Measurements from ENCODE around the gene DEXI. TPM values are rescaled to one million over a fixed set of nuclear protein-coding genes. Genes with fewer than 3 reads are reported as not detected.
"Not testable (repeated sequence)": the region's sequence is repeated elsewhere in the genome, so short reads cannot be mapped to it uniquely, and the experiment has no call there.

DEXI gene
- total RNA-seq, 1 experiment from 2014 or later, result 27.0 TPM

GRCh38 chr16:10978124-10978523 lies 35.9 kb upstream of the DEXI start:
- peaks cover 19% of the 10 kb centered on the region for H3K4me1 ChIP-seq
- no peaks in the 10 kb centered on the region for H3K27me3 ChIP-seq
- no peak overlapping the region for H3K4me3 ChIP-seq
- no peaks in the 10 kb centered on the region for H3K9me3 ChIP-seq (replicated peaks)
- H3K36me3 ChIP-seq, result peaks cover 2% of the 10 kb centered on the region; the same call in 1 of the 2 replicates
- H3K27ac ChIP-seq, result no peak overlapping the region
- DNase-seq, result no peak

GRCh38 chr16:10976634-10977033 lies 34.4 kb upstream of the DEXI start:
- Histone ChIP-seq H3K4me1 (peaks cover 20% of the 10 kb centered on the region), H3K36me3 (peaks cover 2% of the 10 kb centered on the region; the same call in 1 of the 2 replicates), H3K27ac (no peak overlapping the region), H3K9me3 (replicated peaks) (no peaks in the 10 kb centered on the region), H3K4me3 (no peak overlapping the region), H3K27me3 (no peaks in the 10 kb centered on the region)
- DNase-seq, result peak in 1 of 2 experiments; percentile 36

DNA sequence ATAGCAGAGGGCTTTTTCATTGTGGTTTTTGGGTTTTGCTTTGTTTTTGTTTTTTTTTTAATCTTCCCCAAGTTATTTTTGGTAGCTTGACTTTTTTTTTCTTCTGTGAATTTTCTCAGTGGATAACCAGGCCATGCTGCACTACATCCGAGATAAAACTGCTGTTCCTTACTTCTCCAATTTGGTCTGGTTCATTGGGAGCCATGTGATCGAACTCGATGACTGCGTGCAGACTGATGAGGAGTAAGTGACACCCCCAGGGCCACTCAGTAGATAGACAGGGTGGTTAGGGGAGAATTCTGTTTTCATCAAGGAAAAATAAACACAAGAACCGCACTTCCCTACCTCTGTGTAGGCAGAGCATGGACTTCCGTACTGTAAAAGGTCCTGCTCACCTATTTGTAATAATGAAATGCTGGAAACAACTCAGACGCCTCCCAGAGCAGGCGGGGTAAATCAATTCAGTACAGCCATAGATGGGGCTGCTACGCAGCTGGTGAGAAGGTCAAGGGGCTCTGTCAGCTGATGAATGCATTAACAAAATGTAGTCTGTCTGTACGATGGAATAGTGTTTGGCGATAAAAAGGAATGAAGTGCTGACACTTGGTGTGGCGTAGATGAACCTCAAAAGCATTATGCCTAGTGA lies 30.7 kb upstream of the DEXI start:
- Histone ChIP-seq H3K4me3 (no peak overlapping the region), H3K27me3 (no peaks in the 10 kb centered on the region), H3K36me3 (peaks cover 2% of the 10 kb centered on the region; the same call in 1 of the 2 replicates), H3K27ac (no peak overlapping the region), H3K9me3 (replicated peaks) (no peaks in the 10 kb centered on the region), H3K4me1 (peaks cover 3% of the 10 kb centered on the region; the same call in 1 of the 2 replicates)
- no peak for DNase-seq

DNA sequence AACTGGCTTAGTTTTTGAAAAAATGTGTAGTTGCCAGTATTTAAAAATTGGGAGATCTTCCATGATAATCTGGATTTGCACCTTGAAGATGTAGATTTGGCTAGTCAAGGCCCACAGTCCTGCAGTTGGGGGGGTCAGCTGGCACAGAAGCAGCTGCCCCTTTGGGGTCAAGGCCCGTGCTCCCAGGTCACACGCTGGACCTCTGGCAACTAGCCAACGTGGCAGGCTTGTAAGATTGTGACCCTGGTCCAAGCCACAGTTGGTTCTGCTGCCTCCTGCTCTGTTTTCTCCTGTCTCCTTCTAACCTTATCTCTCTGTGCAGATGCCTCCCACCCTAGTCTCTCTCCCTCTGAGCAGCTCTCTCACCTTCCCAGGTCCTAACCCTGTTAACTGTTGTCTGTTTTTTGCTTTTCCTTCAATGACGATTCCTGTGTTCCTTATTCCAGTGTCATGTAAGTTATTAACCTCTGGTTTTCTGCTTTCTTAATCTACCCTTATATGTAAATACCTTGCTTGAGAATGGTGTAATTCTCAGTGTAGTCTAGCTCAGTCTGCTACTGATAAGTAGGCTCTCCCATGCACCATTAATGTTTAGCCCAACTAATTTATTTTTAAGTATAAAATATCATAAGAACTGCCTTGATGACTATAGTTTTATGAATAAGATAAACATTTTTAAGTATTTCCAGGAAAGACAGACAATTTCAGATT lies 30.0 kb upstream of the DEXI start:
- H3K27ac ChIP-seq, result no peak overlapping the region

GRCh38 chr16:10971560-10971961 lies 29.3 kb upstream of the DEXI start:
- Histone ChIP-seq H3K36me3 (peaks cover 2% of the 10 kb centered on the region; the same call in 1 of the 2 replicates), H3K9me3 (replicated peaks) (no peaks in the 10 kb centered on the region), H3K4me3 (no peak overlapping the region), H3K4me1 (peaks cover 3% of the 10 kb centered on the region; the same call in 1 of the 2 replicates), H3K27me3 (no peaks in the 10 kb centered on the region), H3K27ac (no peak overlapping the region)
- DNase-seq, result peak; percentile 80 to 91

More for the DNA sequence above, 30.0 kb upstream of the DEXI start:
- Histone ChIP-seq H3K9me3 (replicated peaks) (no peaks in the 10 kb centered on the region), H3K36me3 (peaks cover 2% of the 10 kb centered on the region; the same call in 1 of the 2 replicates), H3K27me3 (no peaks in the 10 kb centered on the region), H3K4me1 (peaks cover 3% of the 10 kb centered on the region; the same call in 1 of the 2 replicates), H3K4me3 (no peak overlapping the region)
- no peak for DNase-seq

DNA sequence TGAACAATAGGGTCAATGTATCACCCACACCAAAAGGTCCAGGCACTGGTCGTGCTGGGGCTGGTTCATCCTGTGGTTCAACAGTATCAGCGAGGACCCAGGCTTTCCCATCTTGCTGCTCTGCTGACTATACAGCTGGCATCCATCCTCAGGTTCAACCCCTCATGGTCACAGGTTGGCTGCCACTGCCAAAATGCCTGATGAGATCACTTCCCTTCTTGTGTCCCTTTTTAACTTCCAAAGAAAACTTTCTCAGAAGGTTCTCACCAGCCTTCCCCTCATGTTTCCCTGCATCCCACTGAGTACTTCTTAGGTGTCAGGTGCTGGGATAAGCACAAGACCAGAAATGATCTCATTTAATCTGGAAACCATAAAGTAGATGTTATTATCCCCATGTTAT lies 27.8 kb upstream of the DEXI start:
- no peaks in the 10 kb centered on the region for H3K36me3 ChIP-seq
- peaks cover 3% of the 10 kb centered on the region for H3K4me1 ChIP-seq
- no peaks in the 10 kb centered on the region for H3K9me3 ChIP-seq (replicated peaks)
- no peaks in the 10 kb centered on the region for H3K27me3 ChIP-seq
- no peak overlapping the region for H3K27ac ChIP-seq
- no peak for DNase-seq
- no peak overlapping the region for H3K4me3 ChIP-seq

GRCh38 chr16:10969615-10970014 lies 27.3 kb upstream of the DEXI start:
- H3K27me3 ChIP-seq, result no peaks in the 10 kb centered on the region
- no peaks in the 10 kb centered on the region for H3K9me3 ChIP-seq (replicated peaks)
- no peak overlapping the region for H3K4me3 ChIP-seq
- no peak for DNase-seq
- no peak overlapping the region for H3K27ac ChIP-seq
- peaks cover 7% of the 10 kb centered on the region for H3K4me1 ChIP-seq
- H3K36me3 ChIP-seq, result no peaks in the 10 kb centered on the region

DNA sequence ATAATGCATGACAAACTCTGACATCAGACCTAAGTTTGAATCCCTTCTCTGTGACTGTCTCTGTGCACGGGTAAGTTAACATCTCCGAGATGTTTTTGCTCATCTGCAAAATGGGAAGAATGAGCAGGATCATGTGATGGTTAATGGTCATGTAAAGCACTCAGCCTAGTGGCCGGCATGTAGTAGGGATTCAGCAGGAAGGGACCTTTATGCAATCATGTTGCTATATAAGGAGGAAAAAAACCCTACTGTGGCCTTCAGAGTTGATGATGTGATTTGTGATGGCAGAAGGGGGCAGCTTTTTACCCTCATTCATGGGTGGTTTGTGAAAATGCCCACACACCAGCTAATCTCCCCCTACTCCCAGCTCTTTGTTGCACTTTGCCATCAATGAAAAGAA lies 26.2 kb upstream of the DEXI start:
- Histone ChIP-seq H3K4me1 (peaks cover 13% of the 10 kb centered on the region), H3K4me3 (no peak overlapping the region), H3K27ac (no peak overlapping the region), H3K36me3 (no peaks in the 10 kb centered on the region), H3K9me3 (replicated peaks) (no peaks in the 10 kb centered on the region), H3K27me3 (no peaks in the 10 kb centered on the region)
- no peak for DNase-seq

DNA sequence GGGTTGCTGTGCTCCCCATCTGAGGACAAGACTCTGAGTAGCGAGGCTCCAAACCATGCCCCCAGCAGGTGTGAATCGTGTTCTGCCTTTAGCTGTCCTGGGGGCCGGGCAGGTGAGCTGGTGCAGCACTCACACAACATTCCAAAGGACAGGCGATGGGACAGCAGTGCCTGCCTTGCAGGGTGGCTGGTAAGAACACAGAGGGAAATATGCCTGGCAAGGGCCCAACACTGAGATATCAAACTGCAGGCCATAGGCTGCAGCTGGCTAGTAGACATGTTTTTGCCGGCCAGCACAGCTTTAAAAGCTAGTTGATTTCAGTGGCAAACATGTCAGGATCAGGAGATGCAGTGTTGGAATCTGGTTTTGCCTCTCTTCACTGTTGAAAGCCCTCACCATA lies 25.7 kb upstream of the DEXI start:
- Histone ChIP-seq H3K27me3 (no peaks in the 10 kb centered on the region), H3K9me3 (replicated peaks) (no peaks in the 10 kb centered on the region), H3K4me1 (peaks cover 13% of the 10 kb centered on the region), H3K36me3 (no peaks in the 10 kb centered on the region; the same call in 1 of the 2 replicates), H3K27ac (no peak overlapping the region), H3K4me3 (no peak overlapping the region)
- no peak for DNase-seq

- DNase-seq; H3K4me1 ChIP-seq; H3K36me3 ChIP-seq; H3K27ac ChIP-seq; H3K9me3 ChIP-seq (replicated peaks); H3K27me3 ChIP-seq; H3K4me3 ChIP-seq: not testable (repeated sequence)
Measured at GRCh38 chr16:10966559-10966958, 24.3 kb upstream of the DEXI start.

DNA sequence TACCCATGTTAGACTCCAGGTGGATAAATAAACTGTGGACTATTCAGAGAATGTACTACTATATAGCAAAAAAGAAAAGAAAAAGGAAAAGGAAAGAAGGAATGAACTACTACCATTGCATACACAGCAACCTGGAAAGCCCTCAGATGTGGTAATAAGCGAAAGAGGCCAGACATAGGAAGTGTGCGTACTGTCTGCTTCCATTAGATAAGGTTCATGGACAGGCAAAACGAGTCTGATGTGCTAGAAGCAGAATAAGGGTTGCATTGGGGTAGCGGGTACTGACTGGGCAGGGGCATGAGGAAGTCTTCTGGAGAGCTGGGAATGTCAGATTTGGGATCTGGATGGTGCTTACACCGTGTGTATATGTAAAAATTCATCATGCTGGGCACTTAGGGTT lies 23.9 kb upstream of the DEXI start:
- no peak overlapping the region for H3K27ac ChIP-seq
- H3K9me3 ChIP-seq (replicated peaks), result no peaks in the 10 kb centered on the region
- H3K4me3 ChIP-seq, result no peak overlapping the region
- no peaks in the 10 kb centered on the region for H3K27me3 ChIP-seq
- H3K36me3 ChIP-seq, result no peaks in the 10 kb centered on the region; the same call in 1 of the 2 replicates
- H3K4me1 ChIP-seq, result peaks cover 10% of the 10 kb centered on the region
- no peak for DNase-seq

- Histone ChIP-seq H3K9me3 (replicated peaks) (no peaks in the 10 kb centered on the region), H3K4me3 (no peak overlapping the region), H3K27me3 (no peaks in the 10 kb centered on the region), H3K36me3 (no peaks in the 10 kb centered on the region; the same call in 1 of the 2 replicates), H3K27ac (no peak overlapping the region), H3K4me1 (peaks cover 10% of the 10 kb centered on the region)
- no peak for DNase-seq
Measured at GRCh38 chr16:10965440-10966061, 23.3 kb upstream of the DEXI start.

GRCh38 chr16:10964891-10965326 lies 22.6 kb upstream of the DEXI start:
- no peak overlapping the region for H3K27ac ChIP-seq
- H3K36me3 ChIP-seq, result no peaks in the 10 kb centered on the region; the same call in 1 of the 2 replicates
- no peaks in the 10 kb centered on the region for H3K9me3 ChIP-seq (replicated peaks)
- H3K4me3 ChIP-seq, result no peak overlapping the region
- no peak for DNase-seq
- peaks cover 10% of the 10 kb centered on the region for H3K4me1 ChIP-seq
- H3K27me3 ChIP-seq, result no peaks in the 10 kb centered on the region

DNA sequence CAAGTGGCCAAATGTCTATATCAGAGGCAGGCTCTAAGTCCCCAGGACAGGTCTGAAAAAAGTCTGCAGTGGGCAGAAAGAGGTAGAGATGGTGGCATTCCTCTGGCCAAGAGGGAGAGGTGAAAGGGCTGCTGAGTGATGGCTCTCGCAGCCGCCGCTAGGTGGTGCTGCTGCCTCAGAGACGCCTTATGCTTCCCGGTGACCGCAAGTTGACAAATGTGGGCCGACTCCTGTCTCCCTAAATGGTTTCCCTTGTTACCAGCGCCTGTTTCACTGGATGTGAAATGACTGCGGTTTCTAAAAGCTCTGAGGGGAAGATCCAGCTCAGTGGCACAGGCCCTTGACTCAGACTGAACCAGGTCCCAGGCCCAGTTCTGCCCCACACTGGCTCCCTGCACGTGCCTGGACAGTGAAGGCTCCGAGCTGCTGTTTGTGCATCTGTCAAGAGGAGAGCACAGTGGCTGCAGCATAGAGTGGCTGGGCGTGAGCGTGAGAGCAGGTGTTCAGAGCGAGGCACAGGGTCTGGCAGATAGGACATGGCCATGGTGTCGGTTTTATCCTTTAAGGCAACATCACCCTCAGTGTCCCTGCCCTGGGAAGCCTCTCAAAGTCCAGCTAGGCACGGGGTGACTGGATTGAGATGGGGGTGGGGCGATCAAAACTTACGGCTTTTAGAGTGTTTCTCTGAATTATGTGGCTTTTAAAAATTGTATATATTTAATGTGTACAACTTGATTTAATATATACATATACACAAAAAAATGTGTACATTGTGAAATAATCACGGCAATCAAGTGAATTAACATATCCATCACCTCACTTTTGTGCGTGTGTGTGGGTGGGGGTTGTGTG lies 22.0 kb upstream of the DEXI start:
- Histone ChIP-seq H3K27me3 (no peaks in the 10 kb centered on the region), H3K4me3 (no peak overlapping the region), H3K4me1 (peaks cover 10% of the 10 kb centered on the region), H3K9me3 (replicated peaks) (no peaks in the 10 kb centered on the region), H3K27ac (no peak overlapping the region), H3K36me3 (no peaks in the 10 kb centered on the region; the same call in 1 of the 2 replicates)
- peak; percentile 79 to 91 for DNase-seq
